Left ventricle myocardium superior (tissue), 1 donor: ENCODE data around the gene ABCA3. TPM values are rescaled to one million over a fixed set of nuclear protein-coding genes. Genes with fewer than 3 reads are reported as not detected.
"Not testable (repeated sequence)": the region's sequence is repeated elsewhere in the genome, so short reads cannot be mapped to it uniquely, and the experiment has no call there.

ENCODE experiments used
- ATAC-seq: fragments of 200-7000 bp; cut with Tn5 transposase; one replicate; pipeline ENCODE4 v1.9.1; 2020; ENCODE audit warnings: mild to moderate bottlenecking, moderate library complexity
- DNase-seq: peaks from one replicate; pipeline ENCODE4 v3.0.0-alpha.2; 2020
- intact Hi-C: fragments of 100-400 bp; cut with micrococcal nuclease; formaldehyde crosslinking; loops from one replicate; pipeline ENCODE4 v1.11.0; 2022
- total RNA-seq: library from RNA; stranded (reverse); fragmentation: NEBNext Ultra II Directional; extraction: Animal tissue kit (Norgen Biotek cat#: 25700); gene quantifications from one replicate; pipeline ENCODE4 v1.2.1, GENCODE V29; 2021
- donor health status: DM: no; HTN: yes; CAD: no; lungs with severe emphysema.

Gene ABCA3
- total RNA-seq, 1 donor from 2014 or later: 7.7 TPM

GRCh38 chr16:2242598-2242997, 97.9 kb downstream of the ABCA3 start:
- DNase-seq (no peak), ATAC-seq (no peak)
- intact Hi-C loops: no loop called here

- DNase-seq, intact Hi-C loops, ATAC-seq: not testable (repeated sequence)
Observed at GRCh38 chr16:2240331-2240730, 100.2 kb downstream of the ABCA3 start.

GRCh38 chr16:2238838-2239675, 101.5 kb downstream of the ABCA3 start:
- peak; percentile 2 for ATAC-seq
- intact Hi-C loops: no loop called here
- peak; percentile 29 for DNase-seq

GRCh38 chr16:2238150-2238837, 102.2 kb downstream of the ABCA3 start:
- peak; percentile 36 for DNase-seq
- intact Hi-C loops: no loop called here
- peak; percentile 30 for ATAC-seq

GRCh38 chr16:2237493-2238149, 102.9 kb downstream of the ABCA3 start:
- DNase-seq (peak; percentile 57), ATAC-seq (peak; percentile 41)
- intact Hi-C loops: no loop called here

- no peak for ATAC-seq
Observed at GRCh38 chr16:2237102-2237482, 103.4 kb downstream of the ABCA3 start.

GRCh38 chr16:2236337-2237101, 104.0 kb downstream of the ABCA3 start, which contains the start of gene DNASE1L2:
Gene DNASE1L2 (plus strand): TSS chr16:2236444. CDS start chr16:2236817, 373 bp downstream.
- intact Hi-C loops: no loop called here
- DNase-seq (peak; percentile 58), ATAC-seq (peak; percentile 38)

More at GRCh38 chr16:2237102-2237482, 103.4 kb downstream of the ABCA3 start:
- intact Hi-C loops: no loop called here
- peak; percentile 23 for DNase-seq

GRCh38 chr16:2235695-2236336, 104.7 kb downstream of the ABCA3 start:
- ATAC-seq (no peak), DNase-seq (peak; percentile 32)
- intact Hi-C loops: no loop called here

- intact Hi-C loops: no loop called here
- no peak for ATAC-seq
- no peak for DNase-seq
Observed at GRCh38 chr16:2235234-2235651, 105.3 kb downstream of the ABCA3 start.

- DNase-seq (peak; percentile 26), ATAC-seq (no peak)
- intact Hi-C loops: no loop called here
Observed at GRCh38 chr16:2234813-2235170, 105.7 kb downstream of the ABCA3 start.

GRCh38 chr16:2233872-2234812, 106.4 kb downstream of the ABCA3 start:
- intact Hi-C loops: no loop called here
- ATAC-seq (no peak), DNase-seq (peak; percentile 27)

- DNase-seq (peak; percentile 22), ATAC-seq (no peak)
- intact Hi-C loops: no loop called here
Observed at GRCh38 chr16:2233046-2233775, 107.3 kb downstream of the ABCA3 start.

GRCh38 chr16:2232094-2232990, 108.2 kb downstream of the ABCA3 start:
- no peak for ATAC-seq
- intact Hi-C loops: no loop called here
- no peak for DNase-seq

GRCh38 chr16:2231016-2231931, 109.3 kb downstream of the ABCA3 start:
- DNase-seq: no peak
- intact Hi-C loops: no loop called here
- ATAC-seq: no peak

- DNase-seq: no peak
- intact Hi-C loops: no loop called here
- ATAC-seq: no peak
Observed at GRCh38 chr16:2230376-2230775, 110.2 kb downstream of the ABCA3 start.
